Endothelial cell of umbilical vein (primary cell): ENCODE results near the gene ZDHHC13. TPM values are rescaled to one million over a fixed set of nuclear protein-coding genes. Genes with fewer than 3 reads are reported as not detected.

Source experiments
- BruUV-seq: library from RNA; stranded (reverse); fragments of 400-500 nt; replicated peaks from 2 replicates; lab custom pipeline; 2021; lab: Mats Ljungman, UMichigan
- CTCF ChIA-PET: fragments of 300-600, 350-600 bp; sonication (Branson Sonifier 250); formaldehyde crosslinking; loops from one replicate; lab custom pipeline; 2021; ENCODE audit warnings: antibody characterized with exemption, inconsistent platforms; lab: Charles Lee
- POLR2A ChIA-PET: fragments of 300-600, 350-600 bp; sonication (Branson Sonifier 250); formaldehyde crosslinking; loops from one replicate; lab custom pipeline; 2021; ENCODE audit warnings: antibody characterized with exemption, inconsistent platforms; lab: Charles Lee
- DNase-seq: peaks from one replicate; pipeline ENCODE4 v3.0.0-alpha.2; 2011; ENCODE audit warnings: low read depth, low spot score
- FAIRE-seq: peaks from 2 replicates; lab custom pipeline; 2011; peaks lifted over from hg19 to GRCh38; lab: Jason Lieb, UNC
- H2AFZ ChIP-seq: 2 replicates; pipeline ENCODE4 v1.6.0; 2012; ENCODE audit warnings: low read depth, low read length, control low read depth, inconsistent platforms
- H3K27ac ChIP-seq: 2 replicates; pipeline ENCODE4 v1.5.1; 2011; ENCODE audit warnings: low read depth, mild to moderate bottlenecking, control low read depth, low read length, moderate library complexity; ENCODE audit not compliant: insufficient read depth
- H3K27me3 ChIP-seq, 2 experiments: 2 replicates each; pipeline versions ENCODE4 v1.6.0 to v1.6.1; 2011; ENCODE audit warnings: low read length in 2 of 2, mixed read lengths in 1 of 2; ENCODE audit not compliant: control insufficient read depth in 2 of 2, insufficient read depth in 2 of 2
- H3K36me3 ChIP-seq, 2 experiments: 2 replicates in 1 of 2; 3 replicates in 1 of 2; pipeline ENCODE4 v1.5.1; 2011; ENCODE audit warnings: low read length in 2 of 2, mild to moderate bottlenecking in 1 of 2, moderate library complexity in 1 of 2; ENCODE audit not compliant: control insufficient read depth in 2 of 2, insufficient read depth in 2 of 2; ENCODE audit errors: extremely low read depth in 1 of 2
- H3K4me1 ChIP-seq: 3 replicates; pipeline ENCODE4 v1.5.1; 2011; ENCODE audit warnings: mild to moderate bottlenecking, low read length; ENCODE audit not compliant: control insufficient read depth, insufficient read depth; ENCODE audit errors: extremely low read depth
- H3K4me2 ChIP-seq: 2 replicates; pipeline ENCODE4 v1.6.1; 2011; ENCODE audit warnings: low read length, control low read depth, mixed read lengths; ENCODE audit not compliant: insufficient read depth
- H3K4me3 ChIP-seq, 3 experiments: fragments of 200-600 bp in 1 of 3; sonication (generic), shearing (Covaris generic) in 1 of 3; replicated peaks in 1 of 3; 2 replicates each; pipeline ENCODE4 v1.5.1; 2011 to 2016; ENCODE audit warnings: control low read depth in 3 of 3, low read length in 3 of 3, mild to moderate bottlenecking in 2 of 3, inconsistent platforms in 1 of 3, low read depth in 1 of 3, moderate library complexity in 1 of 3; ENCODE audit not compliant: insufficient read depth in 1 of 3
- H3K79me2 ChIP-seq: 2 replicates; pipeline ENCODE4 v1.6.0; 2012; ENCODE audit warnings: low read length, inconsistent platforms; ENCODE audit not compliant: control insufficient read depth, insufficient read depth
- H3K9ac ChIP-seq: replicated peaks from 2 replicates; pipeline ENCODE3; 2011; ENCODE audit warnings: low read length, control low read depth; ENCODE audit not compliant: insufficient read depth; ENCODE audit errors: extremely low read depth
- H3K9me1 ChIP-seq: replicated peaks from 3 replicates; pipeline ENCODE4 v1.6.0; 2011; ENCODE audit warnings: mild to moderate bottlenecking, low read length; ENCODE audit not compliant: control insufficient read depth, insufficient read depth; ENCODE audit errors: extremely low read depth
- H3K9me3 ChIP-seq: replicated peaks from 2 replicates; pipeline ENCODE4 v1.5.1; 2012; ENCODE audit warnings: low read length, inconsistent platforms; ENCODE audit not compliant: control insufficient read depth, insufficient read depth
- H4K20me1 ChIP-seq: replicated peaks from 2 replicates; pipeline ENCODE3; 2011; ENCODE audit warnings: mild to moderate bottlenecking, low read length; ENCODE audit not compliant: control insufficient read depth, insufficient read depth; ENCODE audit errors: extremely low read depth
- CTCF ChIP-seq, 2 donors: IDR thresholded peaks; 1 replicate in 1 of 2; 2 replicates in 1 of 2; pipeline ENCODE4 v1.5.1; 2011; ENCODE audit warnings: low read length in 2 of 2, mild to moderate bottlenecking in 2 of 2, moderate library complexity in 2 of 2, control low read depth in 1 of 2, inconsistent platforms in 1 of 2, low read depth in 1 of 2; ENCODE audit not compliant: insufficient read depth in 1 of 2; ENCODE audit errors: extremely low read depth in 1 of 2
- EZH2 ChIP-seq: IDR thresholded peaks from 2 replicates; pipeline ENCODE4 v1.6.1; 2012; ENCODE audit warnings: borderline replicate concordance, low read depth, mild to moderate bottlenecking, moderate library complexity, low read length, inconsistent platforms; ENCODE audit not compliant: severe bottlenecking
- FOS ChIP-seq: IDR thresholded peaks from 2 replicates; pipeline ENCODE4 v1.6.1; 2011; ENCODE audit warnings: mild to moderate bottlenecking, low read length, moderate library complexity, borderline replicate concordance; ENCODE audit not compliant: insufficient read depth
- GATA2 ChIP-seq: IDR thresholded peaks from 2 replicates; pipeline ENCODE4 v1.7.0; 2011; ENCODE audit warnings: low read depth, mild to moderate bottlenecking, moderate library complexity, mixed read lengths, low read length; ENCODE audit not compliant: insufficient read length, insufficient read depth
- JUN ChIP-seq: IDR thresholded peaks from 2 replicates; pipeline ENCODE4 v1.6.1; 2011; ENCODE audit warnings: borderline replicate concordance, low read depth; ENCODE audit not compliant: insufficient read length, insufficient read depth
- MYC ChIP-seq: IDR thresholded peaks from one replicate; pipeline ENCODE4 v1.6.1; 2011; ENCODE audit warnings: mild to moderate bottlenecking, low read depth, low read length
- POLR2A ChIP-seq: IDR thresholded peaks from 2 replicates; pipeline ENCODE4 v1.6.1; 2012; ENCODE audit warnings: low read depth, mild to moderate bottlenecking, control low read depth, low read length
- POLR2AphosphoS5 ChIP-seq: IDR thresholded peaks from 2 replicates; pipeline ENCODE4 v1.6.1; 2012; ENCODE audit warnings: low read depth, mild to moderate bottlenecking, control low read depth, low read length, moderate library complexity; ENCODE audit not compliant: insufficient read depth
- dilution Hi-C: fragments of 300-500 bp; cut with MboI; formaldehyde crosslinking; loops from one replicate; pipeline ENCODE4 v1.15.0; 2019; ENCODE audit warnings: low sequenced_read_pairs; ENCODE audit not compliant: extremely low pct_ligation_motif_present
- intact Hi-C: fragments of 100-400 bp; cut with micrococcal nuclease; formaldehyde crosslinking; loops from one replicate; pipeline ENCODE4 v1.10.0; 2022
- polyA plus RNA-seq, 4 experiments: library from polyadenylated mRNA; depleted of rRNA in 3 of 4; stranded (reverse) in 3 of 4; unstranded in 1 of 4; fragments of >200 nt; gene quantifications; 2 replicates each; pipeline versions ENCODE4 v1.2.1 to v1.2.3, GENCODE V29; 2011 to 2012; ENCODE audit warnings: missing spikeins in 1 of 4
- total RNA-seq: library from RNA; stranded (reverse); gene quantifications from 2 replicates; pipeline ENCODE4 v1.2.3, GENCODE V29; 2021
- TF ChIP-seq, protein P1 (sequence below): IDR thresholded peaks from 2 replicates; pipeline ENCODE4 v1.6.1; 2011; ENCODE audit not compliant: insufficient read depth, insufficient read length

ZDHHC13 gene
- total and polyA plus RNA-seq, 2 donors (not counting 3 experiments of a cell fraction or from before 2014, with no cell fraction given): 37.4 to 52.9 TPM

GRCh38 chr11:19100885-19101284 is 16.1 kb upstream of the ZDHHC13 start:
- dilution Hi-C loops (no loop called here), intact Hi-C loops (no loop called here)
- Histone ChIP-seq H3K27ac (no peak overlapping the region), H3K9me3 (no peaks in the 10 kb centered on the region), H3K36me3 (no peaks in the 10 kb centered on the region), H2AFZ (no peak overlapping the region), H3K27me3 (no peaks in the 10 kb centered on the region), H3K4me3 (no peak overlapping the region), H3K4me1 (peaks cover 15% of the 10 kb centered on the region), H4K20me1 (no peaks in the 10 kb centered on the region), H3K9ac (no peak overlapping the region), H3K9me1 (no peaks in the 10 kb centered on the region), H3K4me2 (no peak overlapping the region), H3K79me2 (no peaks in the 10 kb centered on the region)
- BruUV-seq: no TSS peak
- CTCF ChIA-PET: interaction anchor here (2.5 kb wide), 1 partner anchor 24 kb away, joined by 20 read pairs; no protein-coding TSS in a partner anchor
- FAIRE-seq (no peak), DNase-seq (no peak)
- TF ChIP-seq, protein P1, sequence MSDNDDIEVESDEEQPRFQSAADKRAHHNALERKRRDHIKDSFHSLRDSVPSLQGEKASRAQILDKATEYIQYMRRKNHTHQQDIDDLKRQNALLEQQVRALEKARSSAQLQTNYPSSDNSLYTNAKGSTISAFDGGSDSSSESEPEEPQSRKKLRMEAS: no peak
- TF ChIP-seq CTCF (IDR thresholded peaks at IDR 0.05; ENCODE audit: extremely low read depth in 1 of 2, insufficient read depth in 1 of 2, low read depth in 1 of 2, low read length in 2 of 2): no peak
- TF ChIP-seq EZH2: no peak
- no peak for TF ChIP-seq POLR2AphosphoS5
- no peak for TF ChIP-seq JUN
- TF ChIP-seq POLR2A: no peak
- no peak for TF ChIP-seq MYC
- TF ChIP-seq FOS: no peak
- TF ChIP-seq GATA2: no peak
- POLR2A ChIA-PET: no interaction called here
